NT2/D1 (cell line): ENCODE results near the gene GTPBP6.
"Not testable (repeated sequence)": the region's sequence is repeated elsewhere in the genome, so short reads cannot be mapped to it uniquely, and the experiment has no call there.

Experiments
- DNase-seq: peaks from one replicate; pipeline ENCODE4 v3.0.0-alpha.2; 2011; ENCODE audit warnings: low read depth, low spot score
- H3K27me3 ChIP-seq: 2 replicates; pipeline ENCODE4 v1.6.0; 2011; ENCODE audit warnings: mild to moderate bottlenecking; ENCODE audit not compliant: insufficient read length, insufficient read depth
- H3K36me3 ChIP-seq: 2 replicates; pipeline ENCODE4 v1.6.1; 2011; ENCODE audit warnings: mild to moderate bottlenecking, low read length, mixed read lengths; ENCODE audit not compliant: insufficient read depth, insufficient read length
- H3K4me1 ChIP-seq: 2 replicates; pipeline ENCODE4 v1.5.1; 2011; ENCODE audit not compliant: insufficient read depth, insufficient read length
- H3K4me3 ChIP-seq: 2 replicates; pipeline ENCODE4 v1.5.1; 2011; ENCODE audit warnings: low read depth; ENCODE audit not compliant: insufficient read length
- H3K9ac ChIP-seq: 2 replicates; pipeline ENCODE4 v1.6.0; 2011; ENCODE audit warnings: low read depth; ENCODE audit not compliant: insufficient read length
- H3K9me3 ChIP-seq: 2 replicates; pipeline ENCODE4 v1.5.1; 2011; ENCODE audit warnings: mild to moderate bottlenecking, low read length; ENCODE audit not compliant: insufficient read depth
- SUZ12 ChIP-seq: IDR thresholded peaks from 2 replicates; pipeline ENCODE4 v1.6.1; 2011; ENCODE audit not compliant: insufficient read length, insufficient read depth; ENCODE audit errors: extremely low read depth
- YY1 ChIP-seq: IDR thresholded peaks from 2 replicates; pipeline ENCODE4 v1.6.1; 2011; ENCODE audit not compliant: insufficient read length, insufficient read depth
- ZNF274 ChIP-seq: IDR thresholded peaks from 2 replicates; pipeline ENCODE4 v1.6.1; 2011; ENCODE audit warnings: mild to moderate bottlenecking, low read depth, low read length

The GTPBP6 gene

DNA sequence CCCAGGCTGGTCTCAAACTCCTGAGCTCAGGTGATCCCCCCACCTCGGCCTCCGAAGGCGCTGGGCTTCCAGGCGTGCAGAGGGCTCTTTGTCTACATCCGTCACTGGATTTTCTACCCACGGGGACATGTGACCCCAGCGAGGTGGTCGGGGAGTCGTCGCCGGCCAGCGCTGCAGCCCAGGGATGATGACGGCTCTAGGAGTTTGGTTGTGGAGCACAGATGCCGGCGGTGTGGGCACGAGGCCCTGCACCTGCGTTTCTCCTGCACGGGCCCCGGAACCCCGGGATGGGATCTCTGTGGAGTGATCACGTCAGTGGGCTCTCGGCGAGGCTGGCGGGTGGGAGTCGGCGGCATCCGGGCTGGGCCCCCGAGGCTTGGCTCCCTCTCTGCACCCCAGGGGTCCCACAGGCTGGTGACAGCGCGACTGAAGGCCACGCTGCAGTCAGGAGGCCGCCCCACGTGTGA is 9.1 kb upstream of the GTPBP6 start:
- H3K4me3 ChIP-seq: no peak overlapping the region
- H3K27me3 ChIP-seq: no peaks in the 10 kb centered on the region
- peaks cover 5% of the 10 kb centered on the region for H3K36me3 ChIP-seq
- no peak for DNase-seq
- peaks cover 12% of the 10 kb centered on the region for H3K4me1 ChIP-seq
- no peaks in the 10 kb centered on the region; the same call in 1 of the 2 replicates for H3K9me3 ChIP-seq
- no peak overlapping the region for H3K9ac ChIP-seq
- TF ChIP-seq SUZ12: no peak
- no peak for TF ChIP-seq ZNF274
- TF ChIP-seq YY1: no peak

DNA sequence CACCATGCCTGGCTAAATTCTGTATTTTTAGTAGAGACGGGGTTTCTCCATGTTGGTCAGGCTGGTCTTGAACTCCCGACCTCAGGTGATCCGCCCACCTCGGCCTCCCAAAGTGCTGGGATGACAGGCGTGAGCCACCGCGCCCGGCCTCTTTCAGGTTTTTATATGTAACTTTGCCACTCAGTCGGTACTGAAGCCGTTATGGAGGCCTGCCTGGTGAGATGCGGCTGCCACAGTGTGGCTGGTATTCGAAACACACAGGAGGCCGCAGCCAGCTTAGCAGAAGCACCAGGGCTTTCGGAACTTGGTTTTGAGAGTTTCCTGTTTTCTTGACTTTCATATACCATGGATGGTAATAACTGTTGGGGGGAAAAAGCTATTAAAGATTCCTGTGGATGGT is 6.1 kb upstream of the GTPBP6 start:
- H3K4me1 ChIP-seq, DNase-seq, H3K36me3 ChIP-seq, H3K9me3 ChIP-seq, H3K4me3 ChIP-seq, H3K27me3 ChIP-seq, H3K9ac ChIP-seq: not testable (repeated sequence)

DNA sequence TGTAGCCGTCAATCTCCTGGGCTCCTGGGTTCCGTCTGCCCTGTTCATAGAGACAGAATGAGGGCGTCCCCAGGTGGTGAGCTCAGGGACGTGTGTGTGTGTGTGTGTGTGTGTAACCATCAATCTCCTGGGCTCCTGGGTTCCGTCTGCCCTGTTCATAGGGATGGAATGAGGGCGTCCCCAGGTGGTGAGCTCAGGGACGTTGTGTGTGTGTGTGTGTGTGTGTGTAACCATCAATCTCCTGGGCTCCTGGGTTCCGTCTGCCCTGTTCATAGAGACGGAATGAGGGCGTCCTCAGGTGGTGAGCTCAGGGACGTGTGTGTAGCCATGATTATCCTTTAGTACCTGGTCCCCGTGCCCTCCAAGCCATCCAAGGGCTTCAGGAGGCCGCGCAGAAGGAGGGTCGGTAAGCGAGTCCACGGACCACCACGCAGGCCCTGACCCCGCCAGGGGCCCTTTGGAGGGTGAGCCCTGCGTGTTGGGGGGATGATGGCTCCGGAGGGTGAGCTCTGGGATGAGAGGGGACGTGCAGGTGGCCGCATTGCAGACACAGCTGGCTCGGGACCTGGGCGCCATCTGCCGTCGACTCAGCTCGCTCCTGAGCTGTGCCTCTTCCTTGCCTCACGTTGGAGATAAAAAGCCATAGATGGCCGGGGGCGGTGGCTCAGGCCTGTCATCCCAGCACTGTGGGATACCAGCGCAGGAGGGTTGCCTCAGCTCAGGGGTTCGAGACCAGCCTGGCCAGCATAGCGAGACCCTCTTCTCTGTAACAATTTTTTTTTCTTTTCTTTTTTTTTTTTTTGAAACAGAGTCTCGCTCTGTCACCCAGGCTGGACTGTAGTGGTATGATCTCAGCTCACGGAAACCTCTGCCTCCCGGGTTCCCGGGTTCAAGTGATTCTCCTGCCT is 5.4 kb upstream of the GTPBP6 start:
- DNase-seq: peak; percentile 47
- Histone ChIP-seq H3K36me3 (no peaks in the 10 kb centered on the region), H3K27me3 (no peaks in the 10 kb centered on the region), H3K9me3 (no peaks in the 10 kb centered on the region), H3K9ac (no peak overlapping the region), H3K4me3 (no peak overlapping the region), H3K4me1 (peaks cover 7% of the 10 kb centered on the region)
- TF ChIP-seq ZNF274: no peak
- TF ChIP-seq SUZ12: no peak
- no peak for TF ChIP-seq YY1

DNA sequence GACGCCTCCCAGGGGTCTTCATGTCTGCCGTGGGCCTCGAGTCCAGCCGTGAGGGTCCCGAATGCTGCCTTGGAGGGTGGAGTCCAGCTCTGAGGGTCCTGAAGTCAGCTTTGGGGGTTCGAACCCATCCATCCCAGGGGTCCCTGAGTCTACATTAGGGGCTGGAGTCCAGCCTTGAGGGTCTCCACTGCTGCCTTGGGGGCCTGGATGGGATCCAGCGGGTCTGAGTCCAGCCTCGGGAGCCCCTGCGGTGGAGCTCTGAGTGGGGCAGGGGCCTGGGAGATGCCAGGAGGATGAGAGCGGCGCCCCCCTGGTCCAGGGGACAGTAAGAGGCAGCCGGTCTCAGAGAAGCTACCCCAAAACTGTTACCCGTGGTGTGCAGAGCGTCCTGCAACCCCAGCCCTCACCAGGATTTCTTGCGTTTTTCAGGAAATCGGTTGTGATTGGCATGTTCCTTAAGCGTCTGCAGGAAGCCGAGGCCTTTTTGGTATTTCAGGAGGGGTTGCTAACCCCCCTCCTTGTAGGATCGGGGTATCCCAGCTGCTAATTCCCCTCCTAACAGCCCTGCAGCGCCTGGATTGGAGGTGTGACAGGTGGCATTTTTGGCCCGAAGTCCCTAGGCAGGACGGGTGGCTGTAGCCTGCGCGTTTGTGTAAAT is 1.7 kb upstream of the GTPBP6 start:
- Histone ChIP-seq H3K9me3 (no peaks in the 10 kb centered on the region), H3K4me3 (peak overlapping the region; percentile 95), H3K27me3 (no peaks in the 10 kb centered on the region), H3K36me3 (peaks cover 16% of the 10 kb centered on the region), H3K9ac (peak overlapping the region; percentile 97), H3K4me1 (peaks cover 13% of the 10 kb centered on the region)
- DNase-seq: no peak
- TF ChIP-seq SUZ12 (no peak), YY1 (no peak), ZNF274 (no peak)

DNA sequence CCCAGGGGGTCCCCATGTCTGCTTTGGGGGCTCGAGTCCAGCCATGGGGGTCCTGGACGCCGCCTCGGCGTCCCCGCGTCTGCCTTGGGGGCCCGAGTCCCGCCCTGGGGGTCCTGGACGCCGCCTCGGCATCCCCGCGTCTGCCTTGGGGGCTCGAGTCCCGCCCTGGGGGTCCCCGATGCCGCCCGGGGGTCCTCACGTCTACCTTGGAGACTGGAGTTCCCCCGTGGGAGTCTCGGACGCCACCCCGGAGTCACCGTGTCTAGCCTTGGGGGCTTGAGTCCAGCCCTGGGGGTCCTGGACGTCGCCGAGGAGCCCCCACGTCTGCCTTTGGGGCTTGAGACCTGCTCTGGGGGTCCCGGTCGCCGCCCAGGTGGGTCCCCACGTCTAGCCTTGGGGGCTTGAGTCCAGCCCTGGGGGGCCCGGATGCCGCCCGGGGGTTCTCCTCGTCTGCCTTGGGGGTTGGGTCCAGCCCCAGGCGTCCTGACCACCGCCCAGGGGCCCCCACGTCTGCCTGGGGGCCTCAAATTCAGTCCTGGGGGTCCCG is 1.1 kb upstream of the GTPBP6 start:
- TF ChIP-seq YY1: no peak
- no peak for TF ChIP-seq SUZ12
- no peak for TF ChIP-seq ZNF274
- peak overlapping the region; percentile 95 for H3K4me3 ChIP-seq
- H3K9me3 ChIP-seq: no peaks in the 10 kb centered on the region
- DNase-seq: no peak
- peaks cover 22% of the 10 kb centered on the region for H3K36me3 ChIP-seq
- peaks cover 13% of the 10 kb centered on the region for H3K4me1 ChIP-seq
- H3K9ac ChIP-seq: peak overlapping the region; percentile 97
- no peaks in the 10 kb centered on the region for H3K27me3 ChIP-seq

DNA sequence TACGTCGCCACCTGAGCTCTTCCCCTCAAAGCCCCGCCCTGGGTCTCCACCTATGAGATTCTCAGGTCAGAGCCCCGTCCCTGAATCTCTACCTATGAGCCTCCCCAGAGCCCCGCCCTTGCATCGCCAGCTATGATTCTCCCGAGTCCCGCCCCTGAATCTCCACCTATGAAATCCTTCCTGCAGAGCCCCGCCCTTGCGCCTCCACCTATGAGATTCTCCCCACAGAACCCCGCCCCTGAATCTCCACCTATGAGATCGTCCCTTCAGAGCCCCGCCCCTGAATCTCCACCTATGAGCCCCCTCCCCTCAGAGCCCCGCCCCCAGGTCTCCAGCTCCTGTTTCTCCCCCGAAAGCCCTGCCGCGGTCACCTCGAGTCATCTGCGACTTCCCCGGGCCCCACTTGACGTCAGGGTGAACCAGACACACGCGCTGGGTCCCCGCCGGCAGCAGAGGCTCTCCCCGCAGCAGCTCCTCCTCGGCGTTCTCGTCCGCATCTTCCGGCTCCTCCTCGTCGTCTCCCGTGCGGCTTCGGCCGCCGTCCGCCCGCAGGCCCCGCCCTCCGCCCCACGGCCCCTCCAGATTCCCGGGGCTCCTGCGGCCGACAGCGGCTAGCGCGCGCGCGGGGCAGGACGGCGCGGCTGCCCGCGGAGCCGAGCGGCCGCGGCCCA is 393 bp downstream of the GTPBP6 start:
- peak; percentile 99 for DNase-seq
- Histone ChIP-seq H3K4me3 (peak overlapping the region; percentile 95), H3K9ac (peak overlapping the region; percentile 90), H3K27me3 (no peaks in the 10 kb centered on the region), H3K4me1 (peaks cover 9% of the 10 kb centered on the region), H3K9me3 (no peaks in the 10 kb centered on the region), H3K36me3 (peaks cover 33% of the 10 kb centered on the region)
- TF ChIP-seq ZNF274 (no peak), YY1 (no peak), SUZ12 (no peak)
